GM21360 (cell line): ENCODE measurements around the gene NCAN.
A peak's percentile ranks its signal among the peaks of the same experiment; 100 is the strongest.
"Not testable (repeated sequence)": the region's sequence is repeated elsewhere in the genome, so short reads cannot be mapped to it uniquely, and the experiment has no call there.

ENCODE experiments used
- ATAC-seq: cut with Tn5 transposase; IDR thresholded peaks from one replicate; pipeline ENCODE4 v1.9.1; 2021; ENCODE audit warnings: mild to moderate bottlenecking, moderate library complexity; ENCODE audit not compliant: unreplicated experiment

NCAN gene

GRCh38 chr19:19223636-19224035 is 11.9 kb downstream of the NCAN start:
- ATAC-seq: no peak

- no peak for ATAC-seq
Measured at GRCh38 chr19:19224150-19224851, 12.5 kb downstream of the NCAN start.

GRCh38 chr19:19224852-19225494 is 13.2 kb downstream of the NCAN start:
- ATAC-seq: peak; percentile 64

- ATAC-seq: no peak
Measured at GRCh38 chr19:19226204-19226603, 14.4 kb downstream of the NCAN start.

- no peak for ATAC-seq
Measured at GRCh38 chr19:19226663-19227062, 14.9 kb downstream of the NCAN start.

- ATAC-seq: no peak
Measured at GRCh38 chr19:19227217-19227616, 15.5 kb downstream of the NCAN start.

GRCh38 chr19:19229701-19230100 is 17.9 kb downstream of the NCAN start:
- no peak for ATAC-seq

- ATAC-seq: no peak
Measured at GRCh38 chr19:19230999-19231398, 19.2 kb downstream of the NCAN start.

- ATAC-seq: no peak
Measured at GRCh38 chr19:19232261-19232721, 20.5 kb downstream of the NCAN start.

GRCh38 chr19:19234220-19234816 is 22.6 kb downstream of the NCAN start:
- no peak for ATAC-seq

GRCh38 chr19:19236173-19236572 is 24.4 kb downstream of the NCAN start:
- ATAC-seq: no peak

GRCh38 chr19:19238126-19238894 is 26.6 kb downstream of the NCAN start:
- no peak for ATAC-seq

GRCh38 chr19:19239675-19240074 is 27.9 kb downstream of the NCAN start:
- ATAC-seq: no peak

GRCh38 chr19:19240476-19240875 is 28.7 kb downstream of the NCAN start:
- ATAC-seq: no peak

- ATAC-seq: no peak
Measured at GRCh38 chr19:19250196-19250801, 38.5 kb downstream of the NCAN start.

GRCh38 chr19:19253409-19253808 is 41.7 kb downstream of the NCAN start:
- ATAC-seq: not testable (repeated sequence)

- ATAC-seq: no peak
Measured at GRCh38 chr19:19256072-19256969, 44.6 kb downstream of the NCAN start.

- no peak for ATAC-seq
Measured at GRCh38 chr19:19257137-19257536, 45.4 kb downstream of the NCAN start.

- ATAC-seq: no peak
Measured at GRCh38 chr19:19257836-19258588, 46.3 kb downstream of the NCAN start.
